Mammary epithelial cell (primary cell): ENCODE data around the gene NUMBL.

Experiments used
- CTCF ChIP-seq, 2 donors: IDR thresholded peaks in 1 of 2; conservative IDR thresholded peaks in 1 of 2; 2 replicates each; pipeline ENCODE4 v1.5.1; 2011 to 2012; ENCODE audit warnings: inconsistent platforms in 2 of 2, low read length in 2 of 2, mild to moderate bottlenecking in 2 of 2, control low read depth in 1 of 2, low read depth in 1 of 2; ENCODE audit not compliant: insufficient read depth in 1 of 2; ENCODE audit errors: extremely low read depth in 1 of 2
- EZH2 ChIP-seq: IDR thresholded peaks from 2 replicates; pipeline ENCODE4 v1.6.1; 2012; ENCODE audit warnings: low read length, inconsistent platforms, borderline replicate concordance

DNA sequence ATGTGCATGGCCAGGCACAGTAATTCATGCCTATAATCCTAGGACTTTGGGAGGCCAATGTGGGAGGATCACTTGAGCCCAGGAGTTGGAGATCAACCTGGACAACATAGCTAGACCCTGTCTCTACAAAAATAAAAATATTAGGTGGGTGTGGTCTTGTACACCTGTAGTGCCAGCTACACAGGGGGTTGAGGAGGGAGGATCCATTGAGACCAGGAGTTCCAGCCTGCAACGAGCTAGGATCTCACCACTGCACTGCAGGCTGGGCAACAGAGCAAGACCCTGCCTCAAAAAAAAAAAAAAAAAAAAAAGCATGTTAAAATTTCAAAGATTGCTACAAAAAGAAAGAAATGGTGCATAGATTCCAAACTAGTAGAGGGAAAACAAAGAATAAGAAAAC is 52.1 kb downstream of the NUMBL start:
- TF ChIP-seq CTCF (conservative IDR thresholded peaks at IDR 0.05 in 1 of 2, IDR thresholded peaks at IDR 0.05 in 1 of 2; ENCODE audit: extremely low read depth in 1 of 2, insufficient read depth in 1 of 2, low read depth in 1 of 2, low read length in 2 of 2) (no peak), EZH2 (no peak)
